H1 (cell line): ENCODE measurements around the gene SLC7A14. TPM values are rescaled to one million over a fixed set of nuclear protein-coding genes. Genes with fewer than 3 reads are reported as not detected.

Experiments used
- CTBP2 ChIP-seq: IDR thresholded peaks from 2 replicates; pipeline ENCODE4 v1.7.0; 2011; ENCODE audit warnings: borderline replicate concordance, mild to moderate bottlenecking, moderate library complexity, mixed read lengths, low read length; ENCODE audit not compliant: insufficient read depth, insufficient read length
- RBBP5 ChIP-seq: IDR thresholded peaks from 2 replicates; pipeline ENCODE4 v1.7.1; 2012; ENCODE audit warnings: low read depth, mild to moderate bottlenecking, inconsistent platforms, low read length, moderate library complexity, borderline replicate concordance
- SAP30 ChIP-seq: fragments of 300-600 bp; sonication (generic); IDR thresholded peaks from 2 replicates; pipeline ENCODE4 v1.7.1; 2012; ENCODE audit warnings: low read length, moderate library complexity, mild to moderate bottlenecking, inconsistent platforms; ENCODE audit not compliant: insufficient read depth, insufficient replicate concordance
- polyA plus RNA-seq, 7 experiments: library from polyadenylated mRNA; depleted of rRNA in 3 of 7; stranded (reverse) in 5 of 7; unstranded in 2 of 7; fragments of >200 nt in 5 of 7; fragments of 200-250 nt in 2 of 7; gene quantifications; 1 replicate in 5 of 7; 2 replicates in 1 of 7; 4 replicates in 1 of 7; pipeline versions ENCODE4 v1.2.1 to v1.2.3, GENCODE V29; 2011 to 2013; ENCODE audit warnings: missing spikeins in 2 of 7, mixed read lengths in 2 of 7
- total RNA-seq: library from RNA; stranded (reverse); fragmentation: NEBNext Ultra II Directional; extraction: Animal tissue kit (Norgen Biotek cat#: 25700); gene quantifications from 2 replicates; pipeline ENCODE4 v1.2.1, GENCODE V29; 2021
- TF ChIP-seq, protein P1 (sequence below), 3 experiments: IDR thresholded peaks; 1 replicate in 2 of 3; 2 replicates in 1 of 3; pipeline versions ENCODE4 v1.5.1 to v1.6.1; 2011; ENCODE audit warnings: low read length in 3 of 3, mild to moderate bottlenecking in 3 of 3, inconsistent platforms in 2 of 3, low read depth in 1 of 3, moderate library complexity in 1 of 3; ENCODE audit not compliant: insufficient read depth in 1 of 3; ENCODE audit errors: control extremely low read depth in 1 of 3
- TF ChIP-seq, protein P2 (sequence below): IDR thresholded peaks from 2 replicates; pipeline ENCODE4 v1.6.1; 2012; ENCODE audit warnings: inconsistent platforms

The SLC7A14 gene
- total and polyA plus RNA-seq, 2 of the 8 experiments (the other 6 are each of a cell fraction or from before 2014, with no cell fraction given), result 0.21 to 0.95 TPM

DNA sequence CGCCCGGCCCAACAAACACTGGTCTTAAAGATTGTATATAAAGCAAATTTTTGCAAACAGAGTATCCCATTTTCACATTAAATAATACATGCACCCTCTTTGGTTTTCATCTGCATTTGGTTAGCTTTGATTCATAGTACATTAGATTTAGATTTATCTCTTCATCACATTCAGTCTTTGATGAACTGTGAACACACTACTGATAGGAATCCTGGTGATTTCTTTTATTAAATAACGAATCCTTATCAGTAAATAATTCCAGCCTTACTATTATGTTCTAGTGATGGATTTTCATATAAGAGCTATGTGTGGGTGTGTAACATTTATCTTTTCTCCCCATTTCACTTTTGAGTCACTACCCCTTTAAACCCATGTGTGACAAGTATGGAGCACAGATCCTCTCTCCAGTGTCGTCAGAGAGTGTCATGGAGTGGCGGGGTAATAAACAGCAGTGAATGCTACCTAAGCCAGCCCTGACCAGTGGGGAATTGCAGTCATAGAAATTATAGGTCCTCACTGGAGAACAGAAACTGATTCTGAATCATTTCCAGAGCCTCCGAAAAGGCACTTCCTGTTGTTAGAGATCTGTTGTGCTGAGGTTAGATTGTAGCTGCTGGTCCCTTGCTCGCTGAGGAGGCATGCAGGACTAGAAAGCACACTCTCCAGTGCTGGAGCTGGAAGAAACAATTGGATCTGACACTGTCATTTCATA is 22.0 kb downstream of the SLC7A14 start (continued):
- TF ChIP-seq RBBP5, result no peak
- TF ChIP-seq, protein P1, sequence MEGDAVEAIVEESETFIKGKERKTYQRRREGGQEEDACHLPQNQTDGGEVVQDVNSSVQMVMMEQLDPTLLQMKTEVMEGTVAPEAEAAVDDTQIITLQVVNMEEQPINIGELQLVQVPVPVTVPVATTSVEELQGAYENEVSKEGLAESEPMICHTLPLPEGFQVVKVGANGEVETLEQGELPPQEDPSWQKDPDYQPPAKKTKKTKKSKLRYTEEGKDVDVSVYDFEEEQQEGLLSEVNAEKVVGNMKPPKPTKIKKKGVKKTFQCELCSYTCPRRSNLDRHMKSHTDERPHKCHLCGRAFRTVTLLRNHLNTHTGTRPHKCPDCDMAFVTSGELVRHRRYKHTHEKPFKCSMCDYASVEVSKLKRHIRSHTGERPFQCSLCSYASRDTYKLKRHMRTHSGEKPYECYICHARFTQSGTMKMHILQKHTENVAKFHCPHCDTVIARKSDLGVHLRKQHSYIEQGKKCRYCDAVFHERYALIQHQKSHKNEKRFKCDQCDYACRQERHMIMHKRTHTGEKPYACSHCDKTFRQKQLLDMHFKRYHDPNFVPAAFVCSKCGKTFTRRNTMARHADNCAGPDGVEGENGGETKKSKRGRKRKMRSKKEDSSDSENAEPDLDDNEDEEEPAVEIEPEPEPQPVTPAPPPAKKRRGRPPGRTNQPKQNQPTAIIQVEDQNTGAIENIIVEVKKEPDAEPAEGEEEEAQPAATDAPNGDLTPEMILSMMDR (IDR thresholded peaks at IDR 0.05; ENCODE audit: control extremely low read depth in 1 of 3, insufficient read depth in 1 of 3, low read depth in 1 of 3, low read length in 3 of 3), result no peak
- TF ChIP-seq CTBP2, result no peak
- TF ChIP-seq, protein P2, sequence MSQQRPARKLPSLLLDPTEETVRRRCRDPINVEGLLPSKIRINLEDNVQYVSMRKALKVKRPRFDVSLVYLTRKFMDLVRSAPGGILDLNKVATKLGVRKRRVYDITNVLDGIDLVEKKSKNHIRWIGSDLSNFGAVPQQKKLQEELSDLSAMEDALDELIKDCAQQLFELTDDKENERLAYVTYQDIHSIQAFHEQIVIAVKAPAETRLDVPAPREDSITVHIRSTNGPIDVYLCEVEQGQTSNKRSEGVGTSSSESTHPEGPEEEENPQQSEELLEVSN, result no peak
- TF ChIP-seq SAP30, result no peak
